GM18517 (cell line): ENCODE results near the gene NENF.

Source experiments
- ATAC-seq: cut with Tn5 transposase; IDR thresholded peaks from one replicate; pipeline ENCODE4 v1.9.1; 2021; ENCODE audit warnings: mild to moderate bottlenecking, moderate library complexity; ENCODE audit not compliant: unreplicated experiment

NENF gene

DNA sequence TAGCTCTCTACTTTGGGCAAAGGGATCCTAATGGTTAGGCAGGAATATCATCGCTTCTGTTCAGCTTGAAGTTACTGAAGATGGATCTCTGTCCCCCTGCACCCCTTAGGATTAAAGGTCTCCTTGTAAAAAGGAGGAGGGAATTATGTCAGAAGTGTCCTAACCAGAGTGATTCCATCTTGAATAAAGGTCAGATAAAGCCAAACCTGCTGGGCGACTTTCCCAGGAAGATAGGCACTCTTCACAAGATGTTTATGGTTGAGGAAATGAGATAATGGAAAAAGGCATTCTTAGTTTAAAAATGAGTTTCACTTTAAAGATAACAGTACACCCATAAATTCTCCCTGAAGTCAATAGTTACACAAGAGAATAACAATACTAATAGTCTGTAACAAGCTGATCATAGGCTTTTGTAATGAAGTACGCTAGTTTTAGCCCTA is 1.7 kb upstream of the NENF start:
- ATAC-seq = no peak

GRCh38 chr1:212431644-212432043 is 1.1 kb upstream of the NENF start:
- ATAC-seq = no peak

DNA sequence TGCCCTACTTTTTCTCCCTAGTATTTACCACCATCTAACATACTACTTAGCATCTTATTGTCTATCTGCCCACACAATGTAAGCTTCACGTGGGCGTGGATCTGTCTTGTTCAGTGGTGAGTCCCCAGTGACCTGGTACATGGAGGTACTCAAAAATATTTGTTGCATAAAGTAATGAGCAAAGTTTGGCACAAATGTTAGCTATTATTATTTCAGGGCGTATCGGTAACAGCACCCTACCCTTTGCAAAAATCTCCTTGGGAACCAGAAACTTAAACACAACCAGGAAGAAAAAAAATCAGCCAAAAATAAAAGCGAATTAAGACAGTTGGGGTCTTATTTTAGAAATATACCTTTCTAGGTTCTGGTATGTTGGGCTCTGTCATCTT is 454 bp upstream of the NENF start:
- ATAC-seq = no peak

DNA sequence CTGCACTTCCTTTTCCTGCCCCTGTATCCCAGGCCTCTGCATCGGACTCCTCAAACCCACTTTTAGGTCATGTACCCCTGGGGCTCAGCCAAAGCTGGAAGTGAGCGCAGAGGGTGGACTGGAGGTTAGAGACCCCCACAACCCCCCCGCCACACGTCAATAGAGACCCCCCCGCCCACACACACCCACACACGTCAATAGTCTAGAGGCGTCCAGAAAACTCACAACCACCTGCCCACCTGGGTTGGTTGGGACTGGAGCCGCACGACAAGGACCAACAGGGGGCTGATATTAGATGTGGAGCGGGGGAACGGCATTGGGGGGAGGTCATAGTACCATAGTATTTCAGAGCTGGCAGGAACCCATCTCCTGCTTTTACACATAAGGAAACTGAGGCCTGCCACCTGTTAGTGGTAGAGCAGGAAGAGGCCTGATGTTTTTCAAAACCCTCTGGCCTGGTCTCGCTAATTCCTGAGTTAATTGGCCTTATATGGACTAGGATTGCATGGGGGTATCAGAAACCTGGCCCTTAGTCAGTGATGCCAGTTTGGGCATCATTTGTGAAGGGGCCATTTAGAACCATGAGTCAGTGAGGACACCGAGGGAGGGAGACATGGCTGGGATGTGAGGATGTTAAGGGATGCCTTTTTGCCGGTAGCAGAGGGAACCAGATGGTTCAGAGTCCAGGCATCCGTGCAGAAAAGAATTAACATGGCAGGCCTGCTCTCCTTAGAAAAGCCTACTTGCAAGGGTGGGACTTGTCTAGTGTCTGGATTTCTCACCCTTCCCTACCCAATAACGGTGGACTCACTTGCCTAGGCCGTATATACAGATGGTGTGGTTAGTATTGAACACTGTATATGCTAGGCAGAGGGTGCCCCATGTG is 1.1 kb downstream of the NENF start:
- ATAC-seq = no peak

DNA sequence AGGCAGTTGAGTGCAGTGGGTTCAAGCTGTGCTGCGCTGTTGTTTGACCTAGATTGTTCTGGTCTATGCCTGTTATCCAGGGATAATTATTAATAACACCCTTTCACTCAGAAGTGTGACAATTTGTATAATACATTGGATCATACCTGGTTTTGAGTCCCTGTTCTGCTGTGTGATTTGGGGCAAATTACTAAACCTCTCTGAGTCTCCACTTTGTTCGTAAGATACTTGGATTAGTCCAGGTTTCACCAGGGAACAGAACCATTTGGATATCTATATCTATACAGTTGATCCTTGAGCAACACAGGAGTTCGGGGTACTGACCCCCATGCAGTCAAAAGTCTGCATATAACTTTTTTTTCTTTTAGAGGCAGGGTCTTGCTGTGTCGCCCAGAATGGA is 2.3 kb downstream of the NENF start:
- no peak for ATAC-seq

DNA sequence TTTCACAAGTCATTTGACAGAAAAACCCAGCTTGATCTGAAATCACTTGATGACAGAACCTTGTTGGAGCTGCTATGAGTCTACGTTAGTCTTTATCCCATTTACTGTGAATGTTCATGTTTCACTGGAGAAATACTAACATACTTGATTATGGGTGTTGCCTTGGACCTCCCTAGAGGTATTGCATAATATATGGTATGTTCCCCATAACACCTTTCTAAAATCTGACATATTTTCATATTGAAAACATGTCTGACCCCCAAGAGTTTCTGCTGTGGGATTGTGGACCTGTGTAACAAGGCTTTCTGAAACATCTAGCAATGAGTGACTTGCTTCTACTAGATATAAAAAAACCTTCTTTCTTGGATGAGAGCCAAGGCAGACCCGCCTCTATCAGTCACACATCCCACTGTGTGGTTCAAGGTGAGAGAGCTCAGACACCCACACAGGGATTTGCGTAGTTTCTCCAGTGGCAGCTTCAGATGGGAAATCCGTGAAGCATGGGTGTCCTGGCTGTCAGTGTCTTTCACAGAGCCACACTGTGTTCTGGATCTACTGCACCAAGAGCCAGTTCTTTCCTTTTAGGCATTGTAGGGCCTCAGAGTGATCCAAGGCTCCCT is 4.6 kb downstream of the NENF start:
- no peak for ATAC-seq

- no peak for ATAC-seq
Measured at GRCh38 chr1:212438831-212439237, 6.1 kb downstream of the NENF start.

DNA sequence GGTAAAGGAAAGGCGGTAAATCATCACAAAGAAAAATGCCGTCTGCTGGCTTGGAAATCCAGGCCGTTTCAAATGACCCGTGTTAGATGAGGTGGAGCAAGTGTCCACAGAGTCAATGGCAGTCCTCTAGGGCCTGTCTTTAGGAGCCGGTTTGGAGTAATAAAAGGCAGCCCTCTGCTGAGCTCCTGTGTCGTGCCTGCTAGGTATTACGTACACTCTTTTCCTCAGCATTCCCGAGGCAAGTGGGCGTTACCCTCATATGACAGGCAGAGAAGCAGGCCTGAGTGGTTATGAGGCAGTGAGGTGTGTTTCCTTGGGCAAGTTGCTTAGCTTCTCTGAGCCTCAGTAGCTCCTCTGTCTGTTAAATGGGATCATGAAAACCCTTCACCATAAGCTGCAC is 7.7 kb downstream of the NENF start:
- ATAC-seq = no peak

DNA sequence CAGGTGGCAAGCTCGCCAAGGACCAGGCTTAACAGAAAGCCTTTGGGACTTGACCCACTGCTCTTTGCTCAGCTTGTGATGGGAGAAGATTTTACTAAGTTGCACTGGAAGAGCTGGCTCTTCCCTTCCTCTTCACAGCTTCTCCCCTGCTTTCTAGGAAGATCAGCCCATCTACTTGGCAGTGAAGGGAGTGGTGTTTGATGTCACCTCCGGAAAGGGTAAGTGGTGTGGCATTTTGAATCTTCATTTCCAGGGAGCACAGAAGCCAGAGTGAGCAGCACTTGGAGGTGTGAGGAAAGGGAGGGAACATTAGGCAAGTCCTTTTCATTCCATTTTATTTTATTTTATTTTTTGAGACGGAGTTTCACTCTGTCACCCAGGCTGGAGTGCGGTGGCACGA is 9.7 kb downstream of the NENF start:
- ATAC-seq = no peak

- no peak for ATAC-seq
Measured at GRCh38 chr1:212446333-212446732, 13.6 kb downstream of the NENF start.

DNA sequence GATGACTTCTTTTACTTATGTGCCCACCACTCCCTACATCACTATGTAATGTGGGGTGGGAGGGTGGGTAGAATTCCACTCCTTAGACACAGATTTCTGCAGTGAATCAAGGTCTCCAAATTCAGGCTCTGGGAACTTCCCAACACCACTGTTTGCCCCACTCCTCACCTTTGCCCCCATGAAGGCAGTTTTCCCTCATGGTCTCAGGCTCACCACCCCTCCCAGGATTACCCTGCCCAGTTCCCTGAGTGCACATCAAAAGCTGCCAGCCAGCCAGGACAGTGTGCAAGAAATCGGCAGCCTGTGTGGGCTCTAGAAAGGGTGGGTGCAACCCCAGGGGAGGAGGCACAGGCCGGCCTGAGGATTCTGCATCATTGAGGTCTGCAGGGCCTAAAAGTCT is 14.8 kb downstream of the NENF start:
- no peak for ATAC-seq

GRCh38 chr1:212450331-212450881 is 17.7 kb downstream of the NENF start:
- no peak for ATAC-seq

GRCh38 chr1:212451416-212452322 is 18.9 kb downstream of the NENF start:
- ATAC-seq = no peak

GRCh38 chr1:212452323-212453155 is 19.8 kb downstream of the NENF start:
- no peak for ATAC-seq

- no peak for ATAC-seq
Measured at GRCh38 chr1:212453156-212453857, 20.6 kb downstream of the NENF start.

DNA sequence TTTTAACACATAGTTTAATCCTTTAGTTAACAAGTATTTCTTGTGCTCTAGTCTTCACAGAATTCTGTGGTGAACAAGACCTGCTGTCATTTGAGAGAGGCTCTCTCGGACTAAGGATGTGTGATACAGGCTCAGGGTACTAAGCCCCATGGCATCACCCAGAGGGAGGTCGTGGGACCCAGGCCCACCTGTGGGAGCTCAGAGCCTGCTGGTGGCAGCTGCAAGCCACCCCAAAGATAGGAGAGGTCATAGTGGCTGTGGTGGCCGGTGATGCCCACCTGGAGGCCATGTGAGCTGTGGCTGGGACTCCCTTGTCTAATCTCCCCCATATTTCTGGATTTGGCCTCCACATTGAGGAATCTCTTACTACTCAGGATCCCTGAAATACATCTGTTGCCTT is 22.0 kb downstream of the NENF start:
- no peak for ATAC-seq

DNA sequence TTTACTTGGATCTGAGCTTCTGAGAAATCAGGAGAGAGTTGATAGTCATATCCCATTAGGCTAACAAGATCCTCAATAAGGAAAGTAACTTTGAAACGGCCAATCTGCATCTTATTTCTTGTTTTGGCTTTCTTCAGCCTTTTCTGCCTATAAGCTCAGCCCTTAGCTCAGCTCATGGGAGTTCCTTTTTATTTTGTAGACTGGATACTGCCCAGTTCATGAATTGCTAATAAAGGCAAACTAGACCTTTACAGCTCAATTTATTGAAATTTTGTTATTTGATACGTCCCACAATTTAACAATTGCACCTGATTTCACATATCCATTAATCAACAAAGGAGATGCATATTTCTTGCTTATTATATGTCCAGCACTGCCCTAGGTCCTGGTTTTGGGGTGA is 22.7 kb downstream of the NENF start:
- ATAC-seq = no peak

DNA sequence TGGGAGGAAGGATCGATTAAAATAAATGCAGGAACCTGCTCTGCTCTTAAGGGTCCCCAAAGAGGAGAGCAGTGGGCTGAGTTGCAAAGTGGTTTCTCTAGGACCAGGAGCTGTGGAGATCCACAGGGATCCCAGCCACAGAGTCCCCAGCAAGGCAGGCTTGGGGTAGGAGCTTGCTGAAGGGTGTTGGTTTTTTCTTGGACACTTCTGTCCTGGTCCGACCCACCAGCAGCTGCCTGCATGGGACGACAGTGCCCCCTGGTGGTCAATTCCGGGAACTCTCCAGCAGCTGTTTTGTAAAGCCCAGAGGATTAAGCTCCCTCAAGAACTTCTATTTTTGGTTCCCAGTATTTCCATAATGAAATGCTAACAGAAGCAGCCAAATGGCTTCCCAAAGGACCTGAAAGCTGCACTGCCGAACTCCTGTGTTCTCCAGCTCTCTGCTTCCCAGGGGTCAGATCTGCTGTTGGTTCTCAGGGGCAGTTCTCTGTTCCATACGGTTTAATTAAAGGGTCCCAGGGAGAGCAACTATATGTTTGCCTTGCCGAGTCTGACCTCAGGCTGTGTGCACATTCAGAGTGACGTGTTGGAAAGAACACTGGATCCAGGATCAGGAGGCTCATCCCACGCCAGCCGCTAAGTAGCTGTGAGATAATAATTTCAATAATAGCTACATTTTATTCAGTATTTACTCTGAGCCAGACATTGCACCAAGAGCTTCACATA is 23.2 kb downstream of the NENF start:
- no peak for ATAC-seq

GRCh38 chr1:212457740-212458338 is 25.1 kb downstream of the NENF start:
- no peak for ATAC-seq
